NCI-H187 treated with DMSO at 0.1 percent for 48 hours (cell line): ENCODE measurements around the gene SFXN2.
"Not testable (repeated sequence)": the region's sequence is repeated elsewhere in the genome, so short reads cannot be mapped to it uniquely, and the experiment has no call there.

Source experiments
- DNase-seq: peaks from one replicate; lab custom pipeline; 2025; lab: John Stamatoyannopoulos, UW

Gene SFXN2

GRCh38 chr10:102681696-102682095, 32.7 kb upstream of the SFXN2 start:
- no peak for DNase-seq

GRCh38 chr10:102682416-102682815, 32.0 kb upstream of the SFXN2 start:
- DNase-seq, result no peak

GRCh38 chr10:102682981-102683380, 31.5 kb upstream of the SFXN2 start:
- DNase-seq, result no peak

GRCh38 chr10:102683736-102684135, 30.7 kb upstream of the SFXN2 start:
- no peak for DNase-seq

GRCh38 chr10:102691285-102692066, 23.0 kb upstream of the SFXN2 start:
- no peak for DNase-seq

GRCh38 chr10:102695401-102695800, 19.0 kb upstream of the SFXN2 start:
- not testable (repeated sequence) for DNase-seq

- no peak for DNase-seq
Measured at GRCh38 chr10:102696736-102697135, 17.7 kb upstream of the SFXN2 start.

- DNase-seq, result no peak
Measured at GRCh38 chr10:102698894-102699293, 15.5 kb upstream of the SFXN2 start.

- DNase-seq, result no peak
Measured at GRCh38 chr10:102701272-102701671, 13.2 kb upstream of the SFXN2 start.

GRCh38 chr10:102701796-102702195, 12.6 kb upstream of the SFXN2 start:
- no peak for DNase-seq

- no peak for DNase-seq
Measured at GRCh38 chr10:102702742-102703141, 11.7 kb upstream of the SFXN2 start.

- no peak for DNase-seq
Measured at GRCh38 chr10:102704915-102705314, 9.5 kb upstream of the SFXN2 start.

- DNase-seq, result no peak
Measured at GRCh38 chr10:102705531-102705930, 8.9 kb upstream of the SFXN2 start.

GRCh38 chr10:102710609-102711008, 3.8 kb upstream of the SFXN2 start:
- DNase-seq, result no peak

- no peak for DNase-seq
Measured at GRCh38 chr10:102712089-102712488, 2.3 kb upstream of the SFXN2 start.

- no peak for DNase-seq
Measured at GRCh38 chr10:102712843-102713538, 1.4 kb upstream of the SFXN2 start.

GRCh38 chr10:102713539-102713813, 960 bp upstream of the SFXN2 start:
- no peak for DNase-seq

GRCh38 chr10:102713814-102714620, 419 bp upstream of the SFXN2 start, which contains the start of gene ARL3:
Gene ARL3, minus strand, starts transcription at chr10:102714397. Its CDS starts 122 bp downstream, at chr10:102714275.
- peak; percentile 54 for DNase-seq

- DNase-seq, result no peak
Measured at GRCh38 chr10:102715880-102716279, 1.4 kb downstream of the SFXN2 start.

- DNase-seq, result not testable (repeated sequence)
Measured at GRCh38 chr10:102716900-102717565, 2.6 kb downstream of the SFXN2 start.

GRCh38 chr10:102718220-102718619, 3.8 kb downstream of the SFXN2 start:
- DNase-seq, result no peak

GRCh38 chr10:102720337-102720736, 5.9 kb downstream of the SFXN2 start:
- DNase-seq, result no peak
